Breast epithelium (tissue), 3 donors: ENCODE data around the gene GLI2.

Experiments
- POLR2A ChIP-seq: fragments of 450-650 bp; IDR thresholded peaks from one replicate; pipeline ENCODE4 v1.6.1; 2016; ENCODE audit warnings: antibody characterized with exemption, mild to moderate bottlenecking, moderate library complexity
- POLR2AphosphoS5 ChIP-seq, 3 donors: sonication (generic); formaldehyde crosslinking; IDR thresholded peaks; one replicate each; pipeline ENCODE4 v1.6.1; 2017; ENCODE audit warnings: antibody characterized with exemption in 3 of 3
- TF ChIP-seq, protein P1 (sequence below), 3 donors: fragments of 450-650 bp; IDR thresholded peaks; one replicate each; pipeline ENCODE4 v1.5.1; 2016 to 2017; ENCODE audit warnings: antibody characterized with exemption in 3 of 3, mild to moderate bottlenecking in 3 of 3, moderate library complexity in 3 of 3

DNA sequence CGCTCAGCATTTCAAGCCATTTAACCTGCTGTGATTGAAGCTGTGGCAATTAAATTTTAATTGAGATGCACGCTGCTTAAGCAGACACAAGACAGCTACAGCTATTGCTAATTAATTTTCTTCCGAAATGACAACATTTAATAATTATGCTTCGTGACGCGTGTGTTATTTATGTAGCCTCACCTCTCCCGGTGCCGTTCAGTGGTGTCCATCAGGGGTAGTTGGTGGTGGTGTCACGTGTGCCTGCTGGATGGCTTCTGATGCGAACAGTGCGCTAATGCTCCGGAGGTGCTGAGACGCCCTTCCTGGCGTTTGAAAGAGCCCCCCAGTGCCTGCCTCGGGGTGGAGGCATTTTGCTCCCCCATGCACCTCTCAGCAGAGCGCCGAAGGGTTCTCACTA lies 39.5 kb downstream of the GLI2 start:
- TF ChIP-seq, protein P1, sequence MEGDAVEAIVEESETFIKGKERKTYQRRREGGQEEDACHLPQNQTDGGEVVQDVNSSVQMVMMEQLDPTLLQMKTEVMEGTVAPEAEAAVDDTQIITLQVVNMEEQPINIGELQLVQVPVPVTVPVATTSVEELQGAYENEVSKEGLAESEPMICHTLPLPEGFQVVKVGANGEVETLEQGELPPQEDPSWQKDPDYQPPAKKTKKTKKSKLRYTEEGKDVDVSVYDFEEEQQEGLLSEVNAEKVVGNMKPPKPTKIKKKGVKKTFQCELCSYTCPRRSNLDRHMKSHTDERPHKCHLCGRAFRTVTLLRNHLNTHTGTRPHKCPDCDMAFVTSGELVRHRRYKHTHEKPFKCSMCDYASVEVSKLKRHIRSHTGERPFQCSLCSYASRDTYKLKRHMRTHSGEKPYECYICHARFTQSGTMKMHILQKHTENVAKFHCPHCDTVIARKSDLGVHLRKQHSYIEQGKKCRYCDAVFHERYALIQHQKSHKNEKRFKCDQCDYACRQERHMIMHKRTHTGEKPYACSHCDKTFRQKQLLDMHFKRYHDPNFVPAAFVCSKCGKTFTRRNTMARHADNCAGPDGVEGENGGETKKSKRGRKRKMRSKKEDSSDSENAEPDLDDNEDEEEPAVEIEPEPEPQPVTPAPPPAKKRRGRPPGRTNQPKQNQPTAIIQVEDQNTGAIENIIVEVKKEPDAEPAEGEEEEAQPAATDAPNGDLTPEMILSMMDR (IDR thresholded peaks at IDR 0.05), result no peak
- TF ChIP-seq POLR2A (no peak), POLR2AphosphoS5 (IDR thresholded peaks at IDR 0.05) (no peak)
